ENCODE measurements around the gene LURAP1L. TPM values are rescaled to one million over a fixed set of nuclear protein-coding genes. Genes with fewer than 3 reads are reported as not detected.

Gene LURAP1L
- total RNA-seq, 1 experiment from 2014 or later, result 1.7 TPM

DNA sequence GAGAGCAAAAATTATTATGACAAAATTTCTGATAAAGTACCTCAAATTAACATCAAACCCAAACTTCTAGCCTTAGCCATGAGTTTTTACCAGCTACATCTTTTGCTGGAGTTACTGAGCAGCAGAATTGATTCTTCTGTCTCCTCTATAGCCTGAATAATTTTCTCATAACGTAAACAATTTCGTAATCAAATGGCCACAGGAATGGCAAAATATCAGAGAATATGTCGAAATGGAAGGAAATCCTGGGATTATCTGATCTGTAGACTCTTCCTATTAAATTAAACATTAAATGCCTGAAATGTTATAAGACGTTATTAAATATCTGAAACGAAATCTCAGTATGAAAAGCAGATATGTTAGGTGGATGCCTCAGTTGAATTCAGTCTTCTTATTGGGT is 41.1 kb downstream of the LURAP1L start (continued):
- TF ChIP-seq, protein P1, sequence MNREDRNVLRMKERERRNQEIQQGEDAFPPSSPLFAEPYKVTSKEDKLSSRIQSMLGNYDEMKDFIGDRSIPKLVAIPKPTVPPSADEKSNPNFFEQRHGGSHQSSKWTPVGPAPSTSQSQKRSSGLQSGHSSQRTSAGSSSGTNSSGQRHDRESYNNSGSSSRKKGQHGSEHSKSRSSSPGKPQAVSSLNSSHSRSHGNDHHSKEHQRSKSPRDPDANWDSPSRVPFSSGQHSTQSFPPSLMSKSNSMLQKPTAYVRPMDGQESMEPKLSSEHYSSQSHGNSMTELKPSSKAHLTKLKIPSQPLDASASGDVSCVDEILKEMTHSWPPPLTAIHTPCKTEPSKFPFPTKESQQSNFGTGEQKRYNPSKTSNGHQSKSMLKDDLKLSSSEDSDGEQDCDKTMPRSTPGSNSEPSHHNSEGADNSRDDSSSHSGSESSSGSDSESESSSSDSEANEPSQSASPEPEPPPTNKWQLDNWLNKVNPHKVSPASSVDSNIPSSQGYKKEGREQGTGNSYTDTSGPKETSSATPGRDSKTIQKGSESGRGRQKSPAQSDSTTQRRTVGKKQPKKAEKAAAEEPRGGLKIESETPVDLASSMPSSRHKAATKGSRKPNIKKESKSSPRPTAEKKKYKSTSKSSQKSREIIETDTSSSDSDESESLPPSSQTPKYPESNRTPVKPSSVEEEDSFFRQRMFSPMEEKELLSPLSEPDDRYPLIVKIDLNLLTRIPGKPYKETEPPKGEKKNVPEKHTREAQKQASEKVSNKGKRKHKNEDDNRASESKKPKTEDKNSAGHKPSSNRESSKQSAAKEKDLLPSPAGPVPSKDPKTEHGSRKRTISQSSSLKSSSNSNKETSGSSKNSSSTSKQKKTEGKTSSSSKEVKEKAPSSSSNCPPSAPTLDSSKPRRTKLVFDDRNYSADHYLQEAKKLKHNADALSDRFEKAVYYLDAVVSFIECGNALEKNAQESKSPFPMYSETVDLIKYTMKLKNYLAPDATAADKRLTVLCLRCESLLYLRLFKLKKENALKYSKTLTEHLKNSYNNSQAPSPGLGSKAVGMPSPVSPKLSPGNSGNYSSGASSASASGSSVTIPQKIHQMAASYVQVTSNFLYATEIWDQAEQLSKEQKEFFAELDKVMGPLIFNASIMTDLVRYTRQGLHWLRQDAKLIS (CRISPR knock-in tag; IDR thresholded peaks at IDR 0.05; ENCODE audit: borderline replicate concordance), result no peak
- no peak for TF ChIP-seq TEAD1 (CRISPR knock-in tag; IDR thresholded peaks at IDR 0.05)
- TF ChIP-seq, protein P2, sequence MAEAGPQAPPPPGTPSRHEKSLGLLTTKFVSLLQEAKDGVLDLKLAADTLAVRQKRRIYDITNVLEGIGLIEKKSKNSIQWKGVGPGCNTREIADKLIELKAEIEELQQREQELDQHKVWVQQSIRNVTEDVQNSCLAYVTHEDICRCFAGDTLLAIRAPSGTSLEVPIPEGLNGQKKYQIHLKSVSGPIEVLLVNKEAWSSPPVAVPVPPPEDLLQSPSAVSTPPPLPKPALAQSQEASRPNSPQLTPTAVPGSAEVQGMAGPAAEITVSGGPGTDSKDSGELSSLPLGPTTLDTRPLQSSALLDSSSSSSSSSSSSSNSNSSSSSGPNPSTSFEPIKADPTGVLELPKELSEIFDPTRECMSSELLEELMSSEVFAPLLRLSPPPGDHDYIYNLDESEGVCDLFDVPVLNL (CRISPR knock-in tag; IDR thresholded peaks at IDR 0.05; ENCODE audit: borderline replicate concordance, low read depth), result no peak
- no peak for TF ChIP-seq JUN (CRISPR knock-in tag; IDR thresholded peaks at IDR 0.05)
- TF ChIP-seq CREM (CRISPR knock-in tag; IDR thresholded peaks at IDR 0.05), result no peak
- TF ChIP-seq ELF4 (CRISPR knock-in tag; IDR thresholded peaks at IDR 0.05; ENCODE audit: low read depth), result no peak
- no peak for TF ChIP-seq ZNF263 (CRISPR knock-in tag; IDR thresholded peaks at IDR 0.05; ENCODE audit: low read depth)
- no peak for TF ChIP-seq ETV6 (CRISPR knock-in tag; IDR thresholded peaks at IDR 0.05)
- no peak for TF ChIP-seq GABPB1 (CRISPR knock-in tag; IDR thresholded peaks at IDR 0.05)
- TF ChIP-seq ESRRA (CRISPR knock-in tag; IDR thresholded peaks at IDR 0.05; ENCODE audit: borderline replicate concordance), result no peak
- TF ChIP-seq, protein P3, sequence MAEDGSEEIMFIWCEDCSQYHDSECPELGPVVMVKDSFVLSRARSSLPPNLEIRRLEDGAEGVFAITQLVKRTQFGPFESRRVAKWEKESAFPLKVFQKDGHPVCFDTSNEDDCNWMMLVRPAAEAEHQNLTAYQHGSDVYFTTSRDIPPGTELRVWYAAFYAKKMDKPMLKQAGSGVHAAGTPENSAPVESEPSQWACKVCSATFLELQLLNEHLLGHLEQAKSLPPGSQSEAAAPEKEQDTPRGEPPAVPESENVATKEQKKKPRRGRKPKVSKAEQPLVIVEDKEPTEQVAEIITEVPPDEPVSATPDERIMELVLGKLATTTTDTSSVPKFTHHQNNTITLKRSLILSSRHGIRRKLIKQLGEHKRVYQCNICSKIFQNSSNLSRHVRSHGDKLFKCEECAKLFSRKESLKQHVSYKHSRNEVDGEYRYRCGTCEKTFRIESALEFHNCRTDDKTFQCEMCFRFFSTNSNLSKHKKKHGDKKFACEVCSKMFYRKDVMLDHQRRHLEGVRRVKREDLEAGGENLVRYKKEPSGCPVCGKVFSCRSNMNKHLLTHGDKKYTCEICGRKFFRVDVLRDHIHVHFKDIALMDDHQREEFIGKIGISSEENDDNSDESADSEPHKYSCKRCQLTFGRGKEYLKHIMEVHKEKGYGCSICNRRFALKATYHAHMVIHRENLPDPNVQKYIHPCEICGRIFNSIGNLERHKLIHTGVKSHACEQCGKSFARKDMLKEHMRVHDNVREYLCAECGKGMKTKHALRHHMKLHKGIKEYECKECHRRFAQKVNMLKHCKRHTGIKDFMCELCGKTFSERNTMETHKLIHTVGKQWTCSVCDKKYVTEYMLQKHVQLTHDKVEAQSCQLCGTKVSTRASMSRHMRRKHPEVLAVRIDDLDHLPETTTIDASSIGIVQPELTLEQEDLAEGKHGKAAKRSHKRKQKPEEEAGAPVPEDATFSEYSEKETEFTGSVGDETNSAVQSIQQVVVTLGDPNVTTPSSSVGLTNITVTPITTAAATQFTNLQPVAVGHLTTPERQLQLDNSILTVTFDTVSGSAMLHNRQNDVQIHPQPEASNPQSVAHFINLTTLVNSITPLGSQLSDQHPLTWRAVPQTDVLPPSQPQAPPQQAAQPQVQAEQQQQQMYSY (CRISPR knock-in tag; IDR thresholded peaks at IDR 0.05), result no peak

DNA sequence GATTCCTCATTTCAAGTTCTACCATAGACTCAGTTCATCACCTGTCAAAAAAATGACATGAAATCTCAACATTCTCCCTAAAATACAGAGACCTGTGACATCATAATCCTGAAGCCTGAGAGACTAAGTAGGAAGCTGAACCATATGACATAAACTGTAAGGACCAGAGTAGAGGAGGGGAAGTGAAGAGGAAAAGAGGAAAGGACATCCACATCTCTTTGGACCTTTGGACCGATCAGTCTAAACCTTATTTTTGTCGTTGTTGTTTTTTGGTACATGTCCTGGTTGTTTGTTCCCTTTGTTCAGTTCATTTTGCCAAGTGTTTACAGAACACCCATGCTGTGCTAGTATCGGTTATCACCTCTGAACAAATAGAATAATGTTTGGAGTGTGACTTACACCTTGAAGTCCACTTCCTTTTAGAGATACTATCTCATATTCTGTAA is 41.9 kb downstream of the LURAP1L start:
- H3K9me3 Mint-ChIP-seq, result no peaks in the 10 kb centered on the region
- peaks cover 9% of the 10 kb centered on the region; the same call in 1 of the 2 replicates for H3K4me1 Mint-ChIP-seq
- no peaks in the 10 kb centered on the region for H3K27me3 Mint-ChIP-seq (ENCODE audit: low read depth)
- no peak overlapping the region for H3K4me3 Mint-ChIP-seq
- H3K36me3 Mint-ChIP-seq, result no peaks in the 10 kb centered on the region
- TF ChIP-seq FOXP1 (CRISPR knock-in tag; IDR thresholded peaks at IDR 0.05; ENCODE audit: borderline replicate concordance) (no peak), GABPB1 (CRISPR knock-in tag; IDR thresholded peaks at IDR 0.05) (peak; percentile 72; the same call in 1 of the 2 replicates)
- POLR2A ChIA-PET, result no interaction called here
- CTCF ChIA-PET, result no interaction called here
- no peak overlapping the region for H3K27ac Mint-ChIP-seq
- no peak for ATAC-seq
- DNase-seq (ENCODE audit: low spot score), result no peak

DNA sequence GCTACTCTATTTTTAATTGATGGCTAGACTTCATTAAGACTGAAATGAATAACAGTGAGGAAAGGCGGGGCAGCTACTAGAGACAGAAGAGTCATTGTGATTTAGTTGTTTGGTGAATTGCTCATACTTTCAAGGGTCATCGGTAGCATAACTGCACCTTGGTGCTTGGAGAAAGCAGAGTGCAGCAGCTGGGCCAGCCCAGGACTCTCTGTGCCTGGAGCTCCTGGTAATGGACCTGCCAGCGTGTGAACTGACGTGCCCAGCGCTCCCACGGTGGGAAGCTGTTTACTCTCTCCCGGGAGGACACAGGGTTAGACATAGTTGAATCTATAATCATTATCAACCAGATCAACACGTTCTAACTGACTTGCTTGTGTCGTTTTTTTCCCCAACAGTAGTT is 42.9 kb downstream of the LURAP1L start:
- no peak for ATAC-seq
- TF ChIP-seq, protein P4, sequence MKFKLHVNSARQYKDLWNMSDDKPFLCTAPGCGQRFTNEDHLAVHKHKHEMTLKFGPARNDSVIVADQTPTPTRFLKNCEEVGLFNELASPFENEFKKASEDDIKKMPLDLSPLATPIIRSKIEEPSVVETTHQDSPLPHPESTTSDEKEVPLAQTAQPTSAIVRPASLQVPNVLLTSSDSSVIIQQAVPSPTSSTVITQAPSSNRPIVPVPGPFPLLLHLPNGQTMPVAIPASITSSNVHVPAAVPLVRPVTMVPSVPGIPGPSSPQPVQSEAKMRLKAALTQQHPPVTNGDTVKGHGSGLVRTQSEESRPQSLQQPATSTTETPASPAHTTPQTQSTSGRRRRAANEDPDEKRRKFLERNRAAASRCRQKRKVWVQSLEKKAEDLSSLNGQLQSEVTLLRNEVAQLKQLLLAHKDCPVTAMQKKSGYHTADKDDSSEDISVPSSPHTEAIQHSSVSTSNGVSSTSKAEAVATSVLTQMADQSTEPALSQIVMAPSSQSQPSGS (CRISPR knock-in tag; IDR thresholded peaks at IDR 0.05; ENCODE audit: borderline replicate concordance, low read depth), result no peak
- TF ChIP-seq, protein P5, sequence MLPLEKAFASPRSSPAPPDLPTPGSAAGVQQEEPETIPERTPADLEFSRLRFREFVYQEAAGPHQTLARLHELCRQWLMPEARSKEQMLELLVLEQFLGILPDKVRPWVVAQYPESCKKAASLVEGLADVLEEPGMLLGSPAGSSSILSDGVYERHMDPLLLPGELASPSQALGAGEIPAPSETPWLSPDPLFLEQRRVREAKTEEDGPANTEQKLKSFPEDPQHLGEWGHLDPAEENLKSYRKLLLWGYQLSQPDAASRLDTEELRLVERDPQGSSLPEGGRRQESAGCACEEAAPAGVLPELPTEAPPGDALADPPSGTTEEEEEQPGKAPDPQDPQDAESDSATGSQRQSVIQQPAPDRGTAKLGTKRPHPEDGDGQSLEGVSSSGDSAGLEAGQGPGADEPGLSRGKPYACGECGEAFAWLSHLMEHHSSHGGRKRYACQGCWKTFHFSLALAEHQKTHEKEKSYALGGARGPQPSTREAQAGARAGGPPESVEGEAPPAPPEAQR (CRISPR knock-in tag; IDR thresholded peaks at IDR 0.05), result no peak
- TF ChIP-seq FOXJ3 (CRISPR knock-in tag; IDR thresholded peaks at IDR 0.05; ENCODE audit: borderline replicate concordance) (no peak), OVOL2 (CRISPR knock-in tag; IDR thresholded peaks at IDR 0.05; ENCODE audit: borderline replicate concordance) (no peak)
- TF ChIP-seq, protein P1 (CRISPR knock-in tag; IDR thresholded peaks at IDR 0.05; ENCODE audit: borderline replicate concordance), result no peak

More for the DNA sequence above, 42.9 kb downstream of the LURAP1L start:
- peaks cover 9% of the 10 kb centered on the region; the same call in 1 of the 2 replicates for H3K4me1 Mint-ChIP-seq
- ChIA-PET POLR2A (no interaction called here), CTCF (interaction anchor here (0.8 to 1.5 kb wide), 4 partner anchors 41 to 98 kb away, joined by 3 to 4 read pairs (median 4); no protein-coding TSS in a partner anchor)
- no peaks in the 10 kb centered on the region for H3K27me3 Mint-ChIP-seq (ENCODE audit: low read depth)
- H3K27ac Mint-ChIP-seq, result no peak overlapping the region
- no peaks in the 10 kb centered on the region for H3K9me3 Mint-ChIP-seq
- H3K36me3 Mint-ChIP-seq, result no peaks in the 10 kb centered on the region
- no peak for DNase-seq (ENCODE audit: low spot score)
- no peak overlapping the region for H3K4me3 Mint-ChIP-seq

All from WTC11 (cell line).